BLaER1 (cell line): ENCODE measurements around the gene DNAJC12.
"Not testable (repeated sequence)": the region's sequence is repeated elsewhere in the genome, so short reads cannot be mapped to it uniquely, and the experiment has no call there.

Experiments used
- H3K27ac ChIP-seq: shearing (Covaris generic); formaldehyde crosslinking; 2 replicates; pipeline ENCODE4 v1.8.1; 2022
- H3K27me3 ChIP-seq: shearing (Covaris generic); formaldehyde crosslinking; 2 replicates; pipeline ENCODE4 v1.8.1; 2022
- H3K36me3 ChIP-seq: shearing (Covaris generic); formaldehyde crosslinking; 2 replicates; pipeline ENCODE4 v1.8.1; 2022
- H3K4me1 ChIP-seq: shearing (Covaris generic); formaldehyde crosslinking; 2 replicates; pipeline ENCODE4 v1.8.1; 2022
- H3K4me2 ChIP-seq: shearing (Covaris generic); formaldehyde crosslinking; 2 replicates; pipeline ENCODE4 v1.8.1; 2022
- H3K4me3 ChIP-seq: shearing (Covaris generic); formaldehyde crosslinking; 2 replicates; pipeline ENCODE4 v1.8.1; 2022
- H3K9ac ChIP-seq: shearing (Covaris generic); formaldehyde crosslinking; 2 replicates; pipeline ENCODE4 v1.8.1; 2022
- H3K9me3 ChIP-seq: shearing (Covaris generic); formaldehyde crosslinking; 2 replicates; pipeline ENCODE4 v1.8.1; 2022
- H4K20me1 ChIP-seq: shearing (Covaris generic); formaldehyde crosslinking; 2 replicates; pipeline ENCODE4 v1.8.1; 2022
- Cebpa-rat ChIP-seq: shearing (Covaris generic); IDR thresholded peaks from 2 replicates; pipeline ENCODE4 v1.8.1; 2022

Gene DNAJC12

DNA sequence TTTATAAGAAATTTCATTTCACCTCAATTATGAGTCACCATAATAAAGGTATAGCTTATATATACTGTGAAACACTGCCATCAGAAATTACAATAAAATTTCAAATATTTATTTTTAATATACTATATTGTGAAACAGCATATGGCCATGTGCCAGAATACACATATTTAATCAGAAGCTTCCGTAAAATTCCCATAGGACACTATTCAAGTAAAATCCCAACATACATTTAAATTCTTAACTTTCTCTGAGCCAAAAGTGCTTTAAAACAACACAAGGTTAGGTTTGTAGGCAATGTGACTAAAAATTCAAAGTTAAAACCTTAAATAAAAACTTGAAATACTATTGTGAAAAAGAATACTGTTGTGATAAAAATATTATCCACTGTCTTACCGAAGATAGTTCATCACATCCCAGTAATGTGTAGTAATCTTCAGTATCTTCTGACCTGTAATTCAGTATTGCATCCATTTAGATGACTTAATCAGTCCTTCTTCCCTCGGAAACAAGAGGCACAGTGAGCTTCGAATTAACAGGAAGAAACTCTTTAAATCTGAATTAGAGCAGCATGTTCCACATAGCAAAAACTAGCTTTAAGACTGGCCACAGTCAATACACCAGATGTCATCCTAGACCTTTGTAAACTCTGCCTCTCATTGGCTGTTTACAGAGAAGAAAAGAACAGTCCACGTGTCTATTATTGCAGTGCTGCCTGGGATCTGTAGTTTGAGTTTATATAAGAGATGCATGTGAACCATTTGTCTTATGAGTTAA is at the start of gene DNAJC12:
TSS of gene DNAJC12 (minus strand) at position 648 of the 774 bp plus-strand sequence. CDS start at position 471, 177 bp downstream.
- no peak for TF ChIP-seq Cebpa-rat
- Histone ChIP-seq H3K4me2 (no peak within 1 kb of the TSS), H3K27ac (no peak within 1 kb of the TSS), H3K27me3 (no peaks in the 10 kb centered on the region), H3K4me1 (no peaks in the 10 kb centered on the region), H3K9ac (no peak within 1 kb of the TSS), H4K20me1 (no peaks in the 10 kb centered on the region), H3K36me3 (no peaks in the 10 kb centered on the region), H3K4me3 (no peak within 1 kb of the TSS), H3K9me3 (peaks cover 9% of the 10 kb centered on the region; the same call in 1 of the 2 replicates)

- Histone ChIP-seq H3K27me3 (no peaks in the 10 kb centered on the region), H3K27ac (peak overlapping the region; percentile 99), H4K20me1 (peaks cover 28% of the 10 kb centered on the region)
These were observed 47.1 kb upstream of the DNAJC12 start for GRCh38 chr10:67884842-67885670.

GRCh38 chr10:67884313-67884841 is 46.4 kb upstream of the DNAJC12 start, which contains the start of gene SIRT1:
TSS of gene SIRT1 (plus strand) at chr10:67884656. CDS start at chr10:67884722, 66 bp downstream.
- Histone ChIP-seq H4K20me1 (peaks cover 28% of the 10 kb centered on the region), H3K9me3 (no peaks in the 10 kb centered on the region), H3K4me3 (peak within 1 kb of the TSS; percentile 83), H3K4me2 (peak within 1 kb of the TSS; percentile 90), H3K4me1 (peaks cover 23% of the 10 kb centered on the region), H3K9ac (peak within 1 kb of the TSS; percentile 98), H3K27me3 (no peaks in the 10 kb centered on the region), H3K27ac (peak within 1 kb of the TSS; percentile 99), H3K36me3 (peaks cover 27% of the 10 kb centered on the region)
- TF ChIP-seq Cebpa-rat = no peak

More at GRCh38 chr10:67884842-67885670, 47.1 kb upstream of the DNAJC12 start:
- no peaks in the 10 kb centered on the region for H3K9me3 ChIP-seq
- H3K9ac ChIP-seq = peak overlapping the region; percentile 98
- peak overlapping the region; percentile 83 for H3K4me3 ChIP-seq
- TF ChIP-seq Cebpa-rat = no peak
- H3K4me1 ChIP-seq = peaks cover 23% of the 10 kb centered on the region
- H3K4me2 ChIP-seq = peak overlapping the region; percentile 85
- peaks cover 34% of the 10 kb centered on the region for H3K36me3 ChIP-seq

DNA sequence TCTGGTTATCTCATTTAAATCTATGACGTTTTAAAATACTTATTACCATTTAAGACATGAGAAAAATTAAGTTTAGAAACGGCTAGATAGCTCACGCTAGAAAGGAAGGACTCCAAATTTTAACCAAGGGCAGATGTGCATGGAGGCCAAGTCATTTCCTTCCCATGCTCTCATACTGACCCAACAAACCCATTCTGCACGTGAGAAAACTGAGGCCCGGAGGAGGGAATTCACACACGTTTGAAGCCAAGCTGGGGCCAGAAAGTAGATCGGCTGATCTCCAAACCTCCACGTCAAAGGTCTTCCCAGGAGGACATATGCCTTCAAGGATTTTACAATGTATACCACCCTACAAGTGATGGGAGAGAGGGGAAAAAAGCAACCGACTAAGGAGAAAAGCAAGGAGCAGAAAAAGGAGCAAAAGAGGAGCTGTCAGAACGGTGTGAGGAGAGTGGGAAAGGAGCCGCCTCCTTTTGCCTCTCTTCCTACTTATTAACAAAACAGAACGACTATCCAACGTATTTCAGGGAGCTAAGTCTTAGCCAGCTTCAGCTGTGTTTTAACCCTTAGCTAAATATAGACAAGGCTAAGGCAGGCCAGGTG is 45.8 kb upstream of the DNAJC12 start:
- Histone ChIP-seq H3K36me3 (peaks cover 21% of the 10 kb centered on the region), H3K27ac (peak overlapping the region; percentile 99), H3K4me2 (peak overlapping the region; percentile 90), H3K9ac (peak overlapping the region; percentile 98), H3K27me3 (no peaks in the 10 kb centered on the region), H4K20me1 (peaks cover 28% of the 10 kb centered on the region), H3K4me3 (peak overlapping the region; percentile 83), H3K9me3 (no peaks in the 10 kb centered on the region), H3K4me1 (peaks cover 23% of the 10 kb centered on the region)
- no peak for TF ChIP-seq Cebpa-rat

DNA sequence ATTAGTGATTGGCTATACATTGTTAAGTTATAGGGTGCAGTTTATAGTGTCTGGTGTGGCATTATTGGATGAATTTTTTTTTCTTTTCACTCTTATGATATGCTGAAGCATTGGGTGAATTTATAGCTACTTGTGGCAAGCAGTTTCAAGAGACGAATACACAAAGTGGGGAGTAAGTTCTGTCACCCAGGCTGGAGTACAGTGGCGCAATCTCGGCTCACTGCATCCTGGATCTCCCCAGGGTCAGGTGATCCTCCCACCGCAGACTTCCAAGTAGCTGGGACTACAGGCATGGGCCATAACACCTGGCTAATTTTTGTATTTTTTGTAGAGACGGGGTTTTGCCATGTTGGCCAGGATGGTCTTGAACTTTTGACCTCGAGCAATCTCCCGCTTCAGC is 40.1 kb upstream of the DNAJC12 start:
- no peaks in the 10 kb centered on the region for H3K9me3 ChIP-seq
- no peaks in the 10 kb centered on the region for H3K36me3 ChIP-seq
- TF ChIP-seq Cebpa-rat = no peak
- no peaks in the 10 kb centered on the region for H3K4me1 ChIP-seq
- H4K20me1 ChIP-seq = no peaks in the 10 kb centered on the region
- H3K27ac ChIP-seq = no peak overlapping the region
- no peak overlapping the region for H3K4me2 ChIP-seq
- no peak overlapping the region for H3K4me3 ChIP-seq
- H3K27me3 ChIP-seq = no peaks in the 10 kb centered on the region
- H3K9ac ChIP-seq = no peak overlapping the region

- H3K4me2 ChIP-seq, H3K4me1 ChIP-seq, H3K4me3 ChIP-seq, H3K9ac ChIP-seq, H3K36me3 ChIP-seq, H3K27ac ChIP-seq, H4K20me1 ChIP-seq, H3K9me3 ChIP-seq, H3K27me3 ChIP-seq: not testable (repeated sequence)
These were observed 39.4 kb upstream of the DNAJC12 start for GRCh38 chr10:67877421-67877820.

DNA sequence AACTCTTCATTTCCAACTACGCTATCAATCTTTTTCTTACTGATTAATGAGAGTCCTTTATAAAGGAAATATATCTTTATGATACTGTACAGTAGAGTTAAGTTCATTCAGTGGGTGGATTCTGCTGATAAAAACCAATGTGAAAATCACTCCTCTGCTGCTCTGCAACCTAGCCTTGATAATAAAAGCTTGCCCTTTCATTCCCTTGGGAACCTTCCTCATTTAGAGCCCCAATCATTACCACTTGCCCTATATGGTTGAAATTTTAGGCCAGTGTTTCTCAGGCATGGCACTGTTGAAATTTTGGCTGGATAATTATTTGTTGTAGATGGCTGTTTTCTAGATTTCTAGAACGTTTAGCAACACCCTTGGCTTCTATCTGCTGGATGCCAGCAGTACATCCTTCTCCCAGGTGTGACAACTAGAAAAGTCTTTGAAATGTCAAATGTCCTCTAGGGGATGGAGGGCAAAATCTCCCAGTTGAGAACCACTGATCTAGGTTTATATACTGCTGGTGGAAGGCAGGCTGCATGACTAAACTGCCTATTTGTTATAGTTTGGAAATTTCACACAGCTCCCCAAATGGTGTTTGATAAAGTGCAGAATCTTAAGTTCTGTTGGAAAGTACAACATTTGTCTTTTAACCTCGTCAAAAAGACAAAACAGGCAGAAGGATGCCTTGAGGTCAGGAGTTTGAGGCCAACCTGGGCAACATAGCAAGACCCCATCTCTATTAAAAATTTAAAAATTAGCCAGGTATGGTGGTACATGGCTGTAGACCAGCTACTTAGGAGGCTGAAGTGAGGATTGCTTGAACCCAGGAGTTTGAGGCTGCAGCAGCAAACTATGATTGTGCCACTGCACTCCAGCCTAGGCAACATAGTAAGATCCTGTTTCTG is 37.6 kb upstream of the DNAJC12 start:
- TF ChIP-seq Cebpa-rat = no peak
- H4K20me1 ChIP-seq = no peaks in the 10 kb centered on the region
- H3K4me2 ChIP-seq = no peak overlapping the region
- no peak overlapping the region for H3K4me3 ChIP-seq
- no peaks in the 10 kb centered on the region for H3K36me3 ChIP-seq
- H3K4me1 ChIP-seq = no peaks in the 10 kb centered on the region
- H3K9ac ChIP-seq = no peak overlapping the region
- no peak overlapping the region for H3K27ac ChIP-seq
- no peaks in the 10 kb centered on the region for H3K9me3 ChIP-seq
- no peaks in the 10 kb centered on the region for H3K27me3 ChIP-seq

- no peaks in the 10 kb centered on the region for H3K9me3 ChIP-seq
- no peak overlapping the region for H3K27ac ChIP-seq
- H3K36me3 ChIP-seq = no peaks in the 10 kb centered on the region
- no peak overlapping the region for H3K4me3 ChIP-seq
- no peak for TF ChIP-seq Cebpa-rat
- H3K4me2 ChIP-seq = no peak overlapping the region
- H3K4me1 ChIP-seq = no peaks in the 10 kb centered on the region
- no peaks in the 10 kb centered on the region for H3K27me3 ChIP-seq
- no peaks in the 10 kb centered on the region for H4K20me1 ChIP-seq
- H3K9ac ChIP-seq = no peak overlapping the region
These were observed 32.0 kb upstream of the DNAJC12 start for GRCh38 chr10:67869996-67870395.

- Histone ChIP-seq H3K4me1 (no peaks in the 10 kb centered on the region), H3K4me3 (no peak overlapping the region), H3K9me3 (no peaks in the 10 kb centered on the region), H4K20me1 (no peaks in the 10 kb centered on the region), H3K9ac (no peak overlapping the region), H3K36me3 (no peaks in the 10 kb centered on the region), H3K27me3 (no peaks in the 10 kb centered on the region), H3K27ac (no peak overlapping the region), H3K4me2 (no peak overlapping the region)
- no peak for TF ChIP-seq Cebpa-rat
These were observed 30.1 kb upstream of the DNAJC12 start for GRCh38 chr10:67868132-67868531.
